ENCODE results near the gene PASK. TPM values are rescaled to one million over a fixed set of nuclear protein-coding genes. Genes with fewer than 3 reads are reported as not detected.

Gene PASK
- 26.0 and 32.6 TPM in 2 replicates for polyA plus RNA-seq
- polyA minus RNA-seq: 27.9 and 31.2 TPM in 2 replicates

DNA sequence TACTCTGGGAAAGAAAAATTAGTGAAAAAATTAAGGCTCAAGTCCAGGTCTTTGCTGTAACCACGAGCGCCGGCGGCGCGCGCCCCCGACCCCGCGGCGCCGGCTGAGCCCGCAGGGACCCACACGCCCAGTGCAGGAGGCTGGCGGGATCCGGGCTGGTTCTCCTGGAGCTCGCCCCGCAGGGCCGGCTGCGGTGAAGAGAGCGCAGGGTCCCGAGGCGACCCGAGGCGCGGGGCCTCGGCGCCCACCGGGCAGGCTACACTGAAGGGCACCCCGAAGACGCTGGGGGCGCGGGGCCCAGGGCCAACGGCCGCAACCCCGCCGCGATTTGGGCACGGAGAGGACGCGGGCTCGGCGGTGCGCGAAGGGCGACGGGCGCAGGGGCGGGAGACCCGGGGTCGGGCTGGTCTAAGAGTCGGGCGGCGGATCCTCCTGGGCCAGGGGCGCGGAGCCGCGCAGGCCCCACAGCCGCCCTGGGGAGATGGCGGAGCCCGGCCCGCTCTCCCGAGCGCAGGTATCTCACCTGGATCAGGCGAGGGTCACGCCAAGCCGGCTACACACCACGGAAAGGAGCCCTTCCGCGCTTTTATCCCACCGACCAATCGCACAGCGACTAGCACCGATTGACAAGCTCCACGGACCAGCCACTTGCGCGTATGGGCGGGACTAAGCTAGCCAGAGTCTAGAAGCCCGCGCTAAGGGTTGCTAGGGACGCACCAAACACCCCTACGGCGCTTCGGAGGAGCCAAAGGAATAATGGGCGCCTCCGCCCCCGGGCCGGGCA, at the start of gene PASK:
Gene PASK (minus strand): TSS at position 582 of the 784 bp plus-strand sequence. CDS start 6,440 bp downstream, outside the sequence.
- Histone ChIP-seq H3K27ac (ENCODE audit: low read length) (peak within 1 kb of the TSS; percentile 76), H3F3A (ENCODE audit: insufficient read depth, low read length, poor library complexity, severe bottlenecking) (no peaks in the 10 kb centered on the region)

DNA sequence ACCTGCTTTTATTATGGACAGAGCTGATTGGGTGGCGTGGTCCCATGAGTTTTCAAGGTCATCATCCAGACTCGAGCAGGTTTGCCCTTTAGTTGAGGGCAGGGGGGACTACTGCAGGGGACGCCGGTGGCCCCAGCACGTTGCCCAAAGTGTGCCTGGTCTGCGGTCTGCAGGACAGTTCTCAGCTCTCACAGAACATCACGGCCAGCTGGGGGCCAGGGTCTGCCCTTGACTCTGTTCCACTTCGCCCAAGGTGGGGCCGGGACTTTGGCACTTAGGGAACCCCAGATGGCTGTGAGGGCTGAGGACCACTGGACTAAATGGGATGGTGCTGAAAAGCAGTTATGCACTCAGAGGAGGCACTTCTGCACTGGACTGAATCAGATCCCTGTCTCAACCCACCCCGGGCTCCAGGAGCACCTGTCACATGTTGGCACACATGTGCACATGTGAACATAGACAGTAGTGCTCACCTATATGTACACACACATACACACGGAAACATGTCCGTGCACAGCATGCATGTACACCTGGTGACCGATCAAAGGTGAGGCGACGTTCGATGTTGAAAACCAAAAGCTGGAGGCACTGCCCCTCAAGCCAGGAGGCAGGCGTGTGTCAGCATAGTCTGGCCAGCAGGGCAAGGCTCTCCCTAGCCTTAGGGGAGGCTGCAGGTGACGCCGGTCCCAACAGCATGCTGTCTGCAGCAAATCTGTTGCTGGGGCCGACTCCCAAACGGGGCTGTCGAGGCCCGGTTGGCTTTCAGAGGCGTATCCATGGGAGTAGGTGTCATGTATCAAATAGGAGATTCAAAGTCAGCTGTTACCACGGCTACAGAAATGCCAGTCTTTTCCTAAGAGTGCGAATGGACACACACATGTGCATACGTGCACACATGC, 49.4 kb upstream of the PASK start:
- H3K4me3 ChIP-seq (ENCODE audit: low read length): no peak overlapping the region

More for the DNA sequence above, at the start of gene PASK:
- Histone ChIP-seq H4K20me1 (ENCODE audit: insufficient read depth) (no peaks in the 10 kb centered on the region), H3K9me2 (ENCODE audit: insufficient read depth, low read length) (no peaks in the 10 kb centered on the region), H3K4me2 (ENCODE audit: low read length) (peak within 1 kb of the TSS; percentile 94), H3K9ac (ENCODE audit: low read length) (peak within 1 kb of the TSS; percentile 75), H3K27me3 (ENCODE audit: insufficient read depth, low read depth, low read length) (no peaks in the 10 kb centered on the region), H3K36me3 (ENCODE audit: insufficient read depth, low read length) (no peaks in the 10 kb centered on the region), H2AFZ (ENCODE audit: low read depth, low read length) (peak within 1 kb of the TSS; percentile 74), H3K4me3 (ENCODE audit: low read length) (peak within 1 kb of the TSS; percentile 98), H3K79me2 (replicated peaks; ENCODE audit: insufficient read depth, low read length) (peaks cover 7% of the 10 kb centered on the region), H3K9me3 (ENCODE audit: low read length) (no peaks in the 10 kb centered on the region)
- TF ChIP-seq SMC3 (conservative IDR thresholded peaks at IDR 0.05; ENCODE audit: poor library complexity) (peak; percentile 16), TAF1 (IDR thresholded peaks at IDR 0.05; ENCODE audit: low read depth) (peak; percentile 36), POLR2AphosphoS5 (IDR thresholded peaks at IDR 0.05) (peak; percentile 53), EP300 (conservative IDR thresholded peaks at IDR 0.05; ENCODE audit: poor library complexity, severe bottlenecking) (no peak), MXI1 (conservative IDR thresholded peaks at IDR 0.05; ENCODE audit: poor library complexity, severe bottlenecking) (peak; percentile 82), RAD21 (conservative IDR thresholded peaks at IDR 0.05) (no peak), EZH2 (IDR thresholded peaks at IDR 0.05; ENCODE audit: borderline replicate concordance, insufficient read depth, low read length, poor library complexity, severe bottlenecking) (no peak)
- TF ChIP-seq, protein P1, sequence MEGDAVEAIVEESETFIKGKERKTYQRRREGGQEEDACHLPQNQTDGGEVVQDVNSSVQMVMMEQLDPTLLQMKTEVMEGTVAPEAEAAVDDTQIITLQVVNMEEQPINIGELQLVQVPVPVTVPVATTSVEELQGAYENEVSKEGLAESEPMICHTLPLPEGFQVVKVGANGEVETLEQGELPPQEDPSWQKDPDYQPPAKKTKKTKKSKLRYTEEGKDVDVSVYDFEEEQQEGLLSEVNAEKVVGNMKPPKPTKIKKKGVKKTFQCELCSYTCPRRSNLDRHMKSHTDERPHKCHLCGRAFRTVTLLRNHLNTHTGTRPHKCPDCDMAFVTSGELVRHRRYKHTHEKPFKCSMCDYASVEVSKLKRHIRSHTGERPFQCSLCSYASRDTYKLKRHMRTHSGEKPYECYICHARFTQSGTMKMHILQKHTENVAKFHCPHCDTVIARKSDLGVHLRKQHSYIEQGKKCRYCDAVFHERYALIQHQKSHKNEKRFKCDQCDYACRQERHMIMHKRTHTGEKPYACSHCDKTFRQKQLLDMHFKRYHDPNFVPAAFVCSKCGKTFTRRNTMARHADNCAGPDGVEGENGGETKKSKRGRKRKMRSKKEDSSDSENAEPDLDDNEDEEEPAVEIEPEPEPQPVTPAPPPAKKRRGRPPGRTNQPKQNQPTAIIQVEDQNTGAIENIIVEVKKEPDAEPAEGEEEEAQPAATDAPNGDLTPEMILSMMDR (IDR thresholded peaks at IDR 0.05; ENCODE audit: poor library complexity, severe bottlenecking): peak; percentile 8

More for the DNA sequence above, 49.4 kb upstream of the PASK start:
- TF ChIP-seq EP300 (conservative IDR thresholded peaks at IDR 0.05; ENCODE audit: poor library complexity, severe bottlenecking) (no peak), SMC3 (conservative IDR thresholded peaks at IDR 0.05; ENCODE audit: poor library complexity) (no peak)
- TF ChIP-seq, protein P2, sequence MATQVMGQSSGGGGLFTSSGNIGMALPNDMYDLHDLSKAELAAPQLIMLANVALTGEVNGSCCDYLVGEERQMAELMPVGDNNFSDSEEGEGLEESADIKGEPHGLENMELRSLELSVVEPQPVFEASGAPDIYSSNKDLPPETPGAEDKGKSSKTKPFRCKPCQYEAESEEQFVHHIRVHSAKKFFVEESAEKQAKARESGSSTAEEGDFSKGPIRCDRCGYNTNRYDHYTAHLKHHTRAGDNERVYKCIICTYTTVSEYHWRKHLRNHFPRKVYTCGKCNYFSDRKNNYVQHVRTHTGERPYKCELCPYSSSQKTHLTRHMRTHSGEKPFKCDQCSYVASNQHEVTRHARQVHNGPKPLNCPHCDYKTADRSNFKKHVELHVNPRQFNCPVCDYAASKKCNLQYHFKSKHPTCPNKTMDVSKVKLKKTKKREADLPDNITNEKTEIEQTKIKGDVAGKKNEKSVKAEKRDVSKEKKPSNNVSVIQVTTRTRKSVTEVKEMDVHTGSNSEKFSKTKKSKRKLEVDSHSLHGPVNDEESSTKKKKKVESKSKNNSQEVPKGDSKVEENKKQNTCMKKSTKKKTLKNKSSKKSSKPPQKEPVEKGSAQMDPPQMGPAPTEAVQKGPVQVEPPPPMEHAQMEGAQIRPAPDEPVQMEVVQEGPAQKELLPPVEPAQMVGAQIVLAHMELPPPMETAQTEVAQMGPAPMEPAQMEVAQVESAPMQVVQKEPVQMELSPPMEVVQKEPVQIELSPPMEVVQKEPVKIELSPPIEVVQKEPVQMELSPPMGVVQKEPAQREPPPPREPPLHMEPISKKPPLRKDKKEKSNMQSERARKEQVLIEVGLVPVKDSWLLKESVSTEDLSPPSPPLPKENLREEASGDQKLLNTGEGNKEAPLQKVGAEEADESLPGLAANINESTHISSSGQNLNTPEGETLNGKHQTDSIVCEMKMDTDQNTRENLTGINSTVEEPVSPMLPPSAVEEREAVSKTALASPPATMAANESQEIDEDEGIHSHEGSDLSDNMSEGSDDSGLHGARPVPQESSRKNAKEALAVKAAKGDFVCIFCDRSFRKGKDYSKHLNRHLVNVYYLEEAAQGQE (IDR thresholded peaks at IDR 0.05; ENCODE audit: borderline replicate concordance): no peak
- TF ChIP-seq, protein P1 (IDR thresholded peaks at IDR 0.05; ENCODE audit: poor library complexity, severe bottlenecking): no peak
- Histone ChIP-seq H3K9me3 (ENCODE audit: low read length) (no peaks in the 10 kb centered on the region), H3F3A (ENCODE audit: insufficient read depth, low read length, poor library complexity, severe bottlenecking) (no peaks in the 10 kb centered on the region), H3K36me3 (ENCODE audit: insufficient read depth, low read length) (no peaks in the 10 kb centered on the region), H3K79me2 (replicated peaks; ENCODE audit: insufficient read depth, low read length) (no peaks in the 10 kb centered on the region), H3K4me2 (ENCODE audit: low read length) (no peak overlapping the region), H3K27ac (ENCODE audit: low read length) (no peak overlapping the region), H2AFZ (ENCODE audit: low read depth, low read length) (no peak overlapping the region), H3K27me3 (ENCODE audit: insufficient read depth, low read depth, low read length) (no peaks in the 10 kb centered on the region), H4K20me1 (ENCODE audit: insufficient read depth) (no peaks in the 10 kb centered on the region), H3K9me2 (ENCODE audit: insufficient read depth, low read length) (no peaks in the 10 kb centered on the region), H3K9ac (ENCODE audit: low read length) (no peak overlapping the region)
